GM21390 (cell line): ENCODE results near the gene NEIL1.
"Not testable (repeated sequence)": the region's sequence is repeated elsewhere in the genome, so short reads cannot be mapped to it uniquely, and the experiment has no call there.

Experiments
- ATAC-seq: cut with Tn5 transposase; IDR thresholded peaks from one replicate; pipeline ENCODE4 v1.9.1; 2021; ENCODE audit not compliant: unreplicated experiment

Gene NEIL1

DNA sequence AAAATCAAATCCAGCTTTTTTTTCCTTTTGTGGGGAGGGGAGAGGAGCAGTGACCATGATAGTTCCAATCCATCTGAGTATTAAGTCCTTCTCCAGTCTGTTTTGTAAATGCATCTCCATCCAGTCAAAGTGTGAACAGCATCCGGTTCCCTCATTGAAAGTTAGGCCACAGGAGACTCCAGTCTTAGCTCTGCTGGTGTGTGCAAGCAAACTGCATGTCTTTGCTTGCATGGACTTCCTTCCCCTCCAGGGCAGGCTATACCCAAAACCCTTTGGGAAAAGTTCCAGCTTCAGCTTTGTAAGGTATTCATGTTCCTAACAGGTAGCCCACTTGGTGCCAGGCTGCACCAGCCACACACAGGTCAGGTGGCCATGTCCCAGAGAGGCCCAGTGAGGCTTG lies 24.6 kb downstream of the NEIL1 start:
- ATAC-seq, result no peak

DNA sequence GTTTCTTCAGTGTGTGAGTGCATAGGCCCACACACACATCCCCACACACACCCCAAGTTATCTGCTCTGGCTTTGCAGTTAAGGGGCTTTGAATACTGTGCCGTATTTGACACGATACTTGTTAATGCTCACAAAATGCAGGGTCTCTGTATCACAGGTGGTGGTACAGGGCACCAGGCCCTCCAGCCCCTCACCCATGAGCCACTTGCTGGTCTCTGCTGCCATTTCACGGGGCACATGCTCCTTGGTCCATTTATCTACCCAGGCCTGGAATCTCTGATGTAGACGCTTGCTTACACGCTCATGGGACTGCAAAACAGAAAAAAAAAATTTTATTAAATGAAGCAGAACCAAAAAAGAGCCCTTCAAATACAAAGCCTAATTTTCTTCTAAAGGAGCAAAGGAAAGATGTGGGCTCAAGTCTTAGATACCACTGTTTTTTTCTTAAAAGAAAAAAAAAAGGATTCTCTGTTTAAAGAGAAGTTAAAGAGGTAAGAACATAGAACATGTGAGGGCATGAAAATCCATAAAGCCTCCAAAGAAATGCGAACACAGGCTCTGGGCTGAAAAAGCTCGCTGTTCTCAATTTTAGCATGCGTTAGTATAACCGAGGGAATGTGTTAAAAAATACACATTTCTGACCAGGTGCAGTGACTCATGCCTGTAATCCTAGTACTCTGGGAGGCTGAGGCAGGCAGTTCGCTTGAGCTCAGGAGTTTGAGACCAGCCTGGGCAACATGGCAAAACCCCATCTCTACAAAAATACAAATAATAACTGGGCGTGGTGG lies 25.3 kb downstream of the NEIL1 start:
- ATAC-seq, result no peak

DNA sequence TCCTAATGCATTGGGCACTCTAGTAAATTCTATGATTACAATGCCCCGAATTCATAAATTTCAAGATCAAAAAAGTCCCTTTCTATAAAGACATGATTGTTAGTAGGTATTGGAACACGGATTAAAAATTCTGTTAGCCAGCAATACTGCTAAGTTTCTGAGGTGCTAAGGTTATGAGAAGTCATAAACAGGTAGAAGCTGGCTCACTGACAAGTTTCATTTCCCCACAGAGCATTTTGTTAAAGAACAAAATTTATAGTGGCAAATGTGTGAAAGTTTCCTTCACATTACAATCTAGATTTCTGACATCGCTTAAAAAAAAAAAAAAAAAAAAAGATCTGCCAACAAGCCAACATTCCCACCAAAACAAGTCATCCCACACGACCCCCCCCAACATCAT lies 33.9 kb downstream of the NEIL1 start:
- ATAC-seq, result no peak

- ATAC-seq, result not testable (repeated sequence)
These were observed 37.1 kb downstream of the NEIL1 start for GRCh38 chr15:75383986-75384385.

DNA sequence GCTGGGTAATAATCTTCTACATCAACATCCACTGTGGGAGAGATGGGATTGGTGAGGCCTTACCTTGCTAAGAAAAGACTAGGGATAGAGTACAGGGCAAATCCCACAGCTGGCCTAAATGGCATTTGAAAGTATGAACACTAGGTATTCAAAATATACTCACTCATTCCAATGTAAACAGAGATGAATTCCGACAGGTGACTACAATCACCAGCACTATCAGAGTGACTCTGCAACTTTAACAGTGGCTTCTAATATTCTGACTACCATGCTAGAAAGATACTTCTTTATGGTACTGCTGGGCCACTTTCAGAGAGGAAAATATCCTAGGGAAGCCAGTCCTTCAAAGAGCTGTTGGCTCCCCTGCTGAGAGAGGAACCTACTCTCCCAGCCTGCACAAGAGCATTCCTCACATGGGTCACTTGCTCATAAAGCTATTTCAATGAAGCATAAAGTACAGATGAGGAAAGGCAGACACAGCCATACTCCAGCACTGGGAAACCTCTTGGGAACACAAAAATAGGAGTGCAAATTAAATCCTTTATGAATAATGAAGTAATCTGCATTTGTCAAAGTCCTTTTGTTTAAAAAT lies 43.0 kb downstream of the NEIL1 start:
- no peak for ATAC-seq

GRCh38 chr15:75397494-75397893 lies 50.7 kb downstream of the NEIL1 start:
- ATAC-seq, result no peak

- ATAC-seq, result no peak
These were observed 57.1 kb downstream of the NEIL1 start for GRCh38 chr15:75403892-75404291.
